ENCODE measurements around the gene CCDC8. TPM values are rescaled to one million over a fixed set of nuclear protein-coding genes. Genes with fewer than 3 reads are reported as not detected.
"Not testable (repeated sequence)": the region's sequence is repeated elsewhere in the genome, so short reads cannot be mapped to it uniquely, and the experiment has no call there.

Gene CCDC8
- total and polyA plus RNA-seq, 10 donors: 0.46 to 4.4 (median 2.5) TPM

DNA sequence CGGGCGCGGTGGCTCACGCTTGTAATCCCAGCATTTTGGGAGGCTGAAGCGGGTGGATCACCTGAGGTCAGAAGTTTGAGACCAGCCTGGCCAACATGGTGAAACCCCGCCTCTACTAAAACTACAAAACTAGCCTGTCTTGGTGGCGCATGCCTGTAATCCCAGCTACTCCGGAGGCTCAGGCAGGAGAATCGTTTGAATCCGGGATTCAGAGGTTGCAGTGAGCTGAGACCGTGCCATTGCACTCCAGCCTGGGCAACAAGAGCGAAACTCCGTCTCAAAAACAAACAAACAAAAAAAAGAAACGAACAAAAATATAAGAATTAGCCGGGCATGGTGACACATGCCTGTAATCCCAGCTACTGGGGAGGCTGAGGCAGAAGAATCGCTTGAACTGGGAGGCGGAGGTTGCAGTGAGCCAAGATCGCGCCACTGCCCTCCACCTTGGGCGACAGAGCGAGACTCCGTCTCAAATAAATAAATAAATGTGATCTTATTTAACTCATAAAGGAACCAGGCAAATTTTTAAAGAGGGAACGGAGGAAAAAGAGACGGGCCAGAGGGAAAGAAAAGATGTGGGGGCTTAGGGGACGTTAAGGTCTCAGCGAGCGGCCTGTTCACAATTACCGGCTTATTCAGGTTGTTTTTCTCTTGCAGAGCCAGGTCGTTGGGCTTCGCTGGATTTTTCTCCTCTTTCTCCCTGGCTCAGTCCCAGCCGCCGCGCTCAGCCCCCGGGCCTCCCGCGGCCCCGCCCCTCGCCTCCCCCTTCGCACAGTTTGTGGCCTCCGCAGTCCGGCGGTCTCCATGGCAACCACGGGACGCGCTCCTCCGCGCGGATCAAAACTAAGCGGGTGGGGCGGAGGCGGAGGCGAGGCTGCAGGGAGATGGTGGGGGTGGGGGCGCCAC lies 2.7 kb upstream of the CCDC8 start:
- peaks cover 3 to 43% (median 25%) of the 10 kb centered on the region in 6 donors for H3K4me1 ChIP-seq
- peak overlapping the region in 5 of 8 donors; percentile 7 to 56 (median 17) for H3K27ac ChIP-seq
- H3K36me3 ChIP-seq; intact Hi-C loops (cut with DNase I; ENCODE audit: low total_unique reads); H3K9me3 ChIP-seq: not testable (repeated sequence)
- WGBS, 5 donors: 26 to 35% (median 29%) methylated on average over 43 to 53 of the region's 53 CpGs
- peak; percentile 83 for DNase-seq
- peaks cover 0 to 82% (median 37%) of the 10 kb centered on the region in 7 donors for H3K27me3 ChIP-seq (replicated peaks in 1 of 7)
- TF ChIP-seq POLR2AphosphoS5 (IDR thresholded peaks at IDR 0.05): peak in 2 of 3 donors; percentile 55
- peak overlapping the region in 6 of 8 donors; percentile 6 to 53 (median 14) for H3K4me3 ChIP-seq

DNA sequence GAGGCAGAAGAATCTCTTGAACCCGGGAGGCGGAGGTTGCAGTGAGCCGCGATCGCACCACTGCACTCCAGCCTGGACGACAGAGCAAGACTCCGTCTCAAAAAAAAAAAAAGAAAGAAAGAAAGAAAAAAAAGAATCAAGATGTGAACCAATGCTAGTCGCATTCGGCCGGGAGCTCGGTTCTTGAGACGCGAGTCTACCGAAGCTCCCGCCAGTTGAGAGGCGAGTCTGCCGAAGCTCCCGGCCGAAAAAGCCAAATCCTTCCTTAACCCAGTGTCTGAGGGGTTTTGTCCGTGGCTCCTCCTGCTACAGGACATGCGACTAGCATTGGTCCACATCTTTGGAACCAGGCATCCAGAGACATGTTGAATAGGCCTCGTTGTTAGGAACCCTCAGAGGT lies 1.5 kb upstream of the CCDC8 start:
- Histone ChIP-seq H3K4me1 (peaks cover 3 to 46% (median 26%) of the 10 kb centered on the region in 6 donors), H3K27me3 (replicated peaks in 1 of 7) (peaks cover 0 to 85% (median 37%) of the 10 kb centered on the region in 7 donors)
- peak; percentile 7 for DNase-seq
- H3K36me3 ChIP-seq; intact Hi-C loops (cut with DNase I; ENCODE audit: low total_unique reads); H3K27ac ChIP-seq; H3K9me3 ChIP-seq; H3K4me3 ChIP-seq: not testable (repeated sequence)
- WGBS, 5 donors: 93 to 98% (median 96%) methylated on average over 22 of the region's 22 CpGs

DNA sequence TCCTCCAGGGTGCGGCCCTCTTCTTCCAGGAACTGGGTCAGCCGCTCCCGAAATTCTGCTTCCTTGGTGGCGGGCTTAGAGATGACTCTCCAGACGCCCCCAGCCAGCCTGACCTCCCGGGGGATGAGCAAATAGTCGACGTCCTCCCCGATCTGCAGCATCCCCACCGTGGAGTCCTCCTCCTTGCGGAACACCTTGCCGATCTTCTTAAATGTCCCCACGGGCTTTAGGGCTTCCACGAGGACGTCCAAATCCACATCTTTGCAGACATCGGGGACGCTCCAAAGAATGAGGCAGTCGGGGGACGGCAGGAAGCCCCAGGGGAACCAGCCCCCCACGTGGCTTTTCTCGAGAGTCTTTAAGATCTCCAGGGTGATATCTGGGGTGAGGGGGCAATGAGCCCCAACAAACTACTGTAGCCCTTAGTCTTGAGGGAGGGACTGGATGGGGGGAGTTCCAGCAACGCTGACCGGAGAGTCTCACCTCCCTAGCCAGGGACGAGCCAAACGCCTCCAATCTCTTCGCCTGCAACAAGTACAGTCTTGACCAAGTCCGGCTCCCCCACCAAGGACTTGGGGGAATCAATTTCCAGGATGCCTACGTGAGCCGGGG lies 608 bp downstream of the CCDC8 start:
- Histone ChIP-seq H3K36me3 (no peaks in the 10 kb centered on the region), H3K27me3 (replicated peaks in 1 of 7) (peaks cover 0 to 97% (median 42%) of the 10 kb centered on the region in 7 donors), H3K4me1 (peaks cover 3 to 53% (median 26%) of the 10 kb centered on the region in 6 donors), H3K27ac (peak overlapping the region in 5 of 8 donors; percentile 6 to 51 (median 43)), H3K9me3 (no peaks in the 10 kb centered on the region), H3K4me3 (peak overlapping the region in 7 of 8 donors; percentile 15 to 61 (median 28))
- 8 to 32% (median 16%) methylated on average over 17 to 29 of the region's 29 CpGs for WGBS, 5 donors
- TF ChIP-seq, protein P1, sequence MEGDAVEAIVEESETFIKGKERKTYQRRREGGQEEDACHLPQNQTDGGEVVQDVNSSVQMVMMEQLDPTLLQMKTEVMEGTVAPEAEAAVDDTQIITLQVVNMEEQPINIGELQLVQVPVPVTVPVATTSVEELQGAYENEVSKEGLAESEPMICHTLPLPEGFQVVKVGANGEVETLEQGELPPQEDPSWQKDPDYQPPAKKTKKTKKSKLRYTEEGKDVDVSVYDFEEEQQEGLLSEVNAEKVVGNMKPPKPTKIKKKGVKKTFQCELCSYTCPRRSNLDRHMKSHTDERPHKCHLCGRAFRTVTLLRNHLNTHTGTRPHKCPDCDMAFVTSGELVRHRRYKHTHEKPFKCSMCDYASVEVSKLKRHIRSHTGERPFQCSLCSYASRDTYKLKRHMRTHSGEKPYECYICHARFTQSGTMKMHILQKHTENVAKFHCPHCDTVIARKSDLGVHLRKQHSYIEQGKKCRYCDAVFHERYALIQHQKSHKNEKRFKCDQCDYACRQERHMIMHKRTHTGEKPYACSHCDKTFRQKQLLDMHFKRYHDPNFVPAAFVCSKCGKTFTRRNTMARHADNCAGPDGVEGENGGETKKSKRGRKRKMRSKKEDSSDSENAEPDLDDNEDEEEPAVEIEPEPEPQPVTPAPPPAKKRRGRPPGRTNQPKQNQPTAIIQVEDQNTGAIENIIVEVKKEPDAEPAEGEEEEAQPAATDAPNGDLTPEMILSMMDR (IDR thresholded peaks at IDR 0.05 in 8 of 11, conservative IDR thresholded peaks at IDR 0.05 in 3 of 11): no peak
- TF ChIP-seq POLR2A (IDR thresholded peaks at IDR 0.05) (no peak), POLR2AphosphoS5 (IDR thresholded peaks at IDR 0.05) (no peak)
- intact Hi-C loops (cut with DNase I; ENCODE audit: low total_unique reads): no loop called here
- DNase-seq: no peak

- Histone ChIP-seq H3K9me3 (no peaks in the 10 kb centered on the region), H3K36me3 (no peaks in the 10 kb centered on the region), H3K27ac (no peak overlapping the region), H3K4me3 (peak overlapping the region in 6 of 8 donors; percentile 15 to 61 (median 28)), H3K27me3 (replicated peaks in 1 of 7) (peaks cover 0 to 98% (median 42%) of the 10 kb centered on the region in 7 donors), H3K4me1 (peaks cover 3 to 51% (median 26%) of the 10 kb centered on the region in 6 donors)
- intact Hi-C loops (cut with DNase I; ENCODE audit: low total_unique reads): no loop called here
- TF ChIP-seq POLR2A (IDR thresholded peaks at IDR 0.05): no peak
- no peak for TF ChIP-seq POLR2AphosphoS5 (IDR thresholded peaks at IDR 0.05)
- TF ChIP-seq, protein P1 (IDR thresholded peaks at IDR 0.05 in 8 of 11, conservative IDR thresholded peaks at IDR 0.05 in 3 of 11): no peak
- DNase-seq: no peak
- WGBS, 5 donors: 46 to 70% (median 57%) methylated on average over 33 to 54 of the region's 54 CpGs
Observed at GRCh38 chr19:46411925-46412649, 1.3 kb downstream of the CCDC8 start.
